ENCODE results near the gene TTC36.
"Not testable (repeated sequence)": the region's sequence is repeated elsewhere in the genome, so short reads cannot be mapped to it uniquely, and the experiment has no call there.

The TTC36 gene

DNA sequence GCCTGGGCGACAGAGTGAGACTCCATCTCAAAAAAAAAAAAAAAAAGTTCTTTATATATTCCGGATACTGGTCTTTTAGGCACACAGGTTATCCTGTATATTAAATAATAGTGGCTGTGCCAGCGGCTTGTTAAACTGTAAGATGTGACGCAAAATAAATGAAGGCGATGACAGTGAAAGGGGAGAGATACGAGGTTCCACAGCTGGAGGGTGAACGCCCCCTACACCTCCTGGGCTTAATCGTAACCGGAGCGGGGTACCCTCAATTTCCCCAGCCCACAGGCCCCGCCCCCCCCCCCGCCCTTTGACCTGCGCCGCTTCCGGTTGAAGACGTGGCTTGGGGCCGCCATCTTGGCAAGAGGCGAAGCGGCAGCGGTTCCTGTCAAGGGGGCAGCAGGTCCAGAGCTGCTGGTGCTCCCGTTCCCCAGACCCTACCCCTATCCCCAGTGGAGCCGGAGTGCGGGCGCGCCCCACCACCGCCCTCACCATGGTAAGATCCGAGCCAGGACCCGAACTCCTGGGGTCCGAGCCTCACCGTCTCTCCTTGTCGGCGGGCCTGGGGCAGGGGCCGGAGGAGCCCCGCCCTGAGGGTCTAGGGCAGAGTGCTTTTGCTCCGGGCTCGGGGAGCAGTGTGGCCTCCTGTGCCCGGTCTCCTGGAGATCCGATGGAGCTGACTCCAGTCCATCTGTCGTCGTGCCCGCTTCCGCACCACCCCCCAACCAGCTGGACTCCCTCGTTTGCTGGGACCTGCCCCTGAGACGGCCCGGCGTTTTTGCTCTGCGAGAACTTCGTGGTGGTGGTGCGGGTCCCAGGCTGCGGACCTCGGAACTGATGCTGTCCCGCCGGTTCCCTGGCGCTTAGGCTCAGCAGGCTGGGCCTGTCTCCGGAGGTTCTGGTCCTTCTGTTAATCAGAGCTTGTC is 45.0 kb downstream of the TTC36 start, which contains the start of gene ARCN1:
Gene ARCN1 (plus strand): TSS at position 349 of the 920 bp plus-strand sequence. CDS start 139 bp downstream, at position 488.
- Histone ChIP-seq H3K9me3 (ENCODE audit: control insufficient read depth, low read length) (no peaks in the 10 kb centered on the region), H3K36me3 (ENCODE audit: control insufficient read depth, insufficient read depth, low read length) (no peaks in the 10 kb centered on the region), H3K27me3 (replicated peaks; ENCODE audit: control insufficient read depth, insufficient read depth, low read length, poor library complexity, severe bottlenecking) (no peaks in the 10 kb centered on the region), H3K4me1 (ENCODE audit: control insufficient read depth, insufficient read depth, low read length, poor library complexity, severe bottlenecking) (peaks cover 16% of the 10 kb centered on the region), H3K4me3 (ENCODE audit: insufficient read depth, low read depth, low read length, poor library complexity, severe bottlenecking) (peak within 1 kb of the TSS; percentile 98), H3K27ac (ENCODE audit: insufficient read depth, low read length, poor library complexity, severe bottlenecking) (peak within 1 kb of the TSS; percentile 99)
- peak; percentile 64 to 74 (median 72) for DNase-seq

DNA sequence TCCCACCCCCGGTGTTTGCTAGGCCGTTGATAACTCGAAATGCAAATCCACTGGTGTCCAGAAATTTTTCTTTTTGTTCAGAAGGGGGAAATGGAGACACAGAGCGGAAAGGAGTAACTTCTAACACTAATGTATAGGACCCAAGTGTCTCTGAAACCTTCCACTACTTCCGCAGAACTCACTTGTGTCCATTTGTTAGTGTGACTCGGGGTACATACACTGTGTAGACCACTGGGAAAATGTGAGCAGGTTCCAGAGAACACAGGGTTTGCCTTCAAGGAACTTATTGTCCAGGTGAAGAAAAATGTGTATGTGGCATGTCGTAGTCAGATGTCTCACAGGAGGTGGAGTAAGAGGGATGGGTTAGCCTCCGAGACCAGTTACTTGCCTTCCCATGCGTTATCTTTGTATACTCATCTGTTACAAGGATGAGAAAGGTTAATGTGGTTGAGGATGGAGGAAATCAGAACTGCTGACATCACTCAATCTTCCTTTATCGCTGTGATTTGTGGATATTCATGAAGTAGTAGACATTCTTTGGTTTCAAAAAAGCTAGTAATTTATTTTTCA is 45.8 kb downstream of the TTC36 start:
- Histone ChIP-seq H3K9me3 (ENCODE audit: control insufficient read depth, low read length) (no peaks in the 10 kb centered on the region), H3K4me3 (ENCODE audit: insufficient read depth, low read depth, low read length, poor library complexity, severe bottlenecking) (peak overlapping the region; percentile 98), H3K27ac (ENCODE audit: insufficient read depth, low read length, poor library complexity, severe bottlenecking) (peak overlapping the region; percentile 99), H3K36me3 (ENCODE audit: control insufficient read depth, insufficient read depth, low read length) (no peaks in the 10 kb centered on the region), H3K27me3 (replicated peaks; ENCODE audit: control insufficient read depth, insufficient read depth, low read length, poor library complexity, severe bottlenecking) (no peaks in the 10 kb centered on the region), H3K4me1 (ENCODE audit: control insufficient read depth, insufficient read depth, low read length, poor library complexity, severe bottlenecking) (peaks cover 16% of the 10 kb centered on the region)
- DNase-seq = peak in 2 of 3 donors; percentile 14 to 28

DNA sequence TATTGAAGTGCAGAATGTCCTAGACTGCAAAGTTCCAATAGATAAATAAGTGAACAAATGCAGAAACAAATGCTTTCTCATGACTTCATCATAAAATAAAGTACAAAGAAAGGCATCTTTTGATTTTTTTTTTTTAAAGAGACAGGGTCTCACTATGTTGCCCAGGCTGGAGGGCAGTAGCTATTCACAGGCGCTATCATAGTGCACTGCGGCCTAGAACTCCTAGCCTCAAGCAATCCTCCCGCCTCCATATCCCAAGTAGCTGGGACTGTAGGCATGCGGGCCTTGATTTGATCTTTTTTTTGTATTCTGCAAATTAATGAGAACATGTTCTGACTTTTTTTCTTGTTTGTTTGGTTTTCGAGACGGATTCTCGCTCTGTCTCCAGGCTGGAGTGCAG is 47.4 kb downstream of the TTC36 start:
- Histone ChIP-seq H3K4me3 (ENCODE audit: insufficient read depth, low read depth, low read length, poor library complexity, severe bottlenecking) (no peak overlapping the region), H3K36me3 (ENCODE audit: control insufficient read depth, insufficient read depth, low read length) (no peaks in the 10 kb centered on the region)

DNA sequence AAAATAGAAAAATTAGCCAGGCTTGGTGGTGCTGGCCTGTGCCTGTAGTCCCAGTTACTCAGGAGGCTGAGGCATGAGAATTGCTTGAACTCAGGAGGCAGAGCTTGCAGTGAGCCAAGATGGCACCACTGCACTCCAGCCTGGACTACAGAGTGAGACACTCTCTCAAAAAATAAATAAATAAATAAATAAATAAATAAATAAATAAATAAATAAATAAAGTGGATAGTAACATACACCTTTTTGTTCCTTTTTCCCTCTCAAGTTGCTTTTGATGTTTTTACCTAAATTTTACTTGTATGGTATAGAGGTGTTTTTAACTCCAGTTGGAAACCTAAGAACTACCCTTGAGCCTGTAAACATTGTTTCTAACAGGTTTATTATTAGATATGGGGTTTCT is 50.7 kb downstream of the TTC36 start:
- Histone ChIP-seq H3K4me1 (ENCODE audit: control insufficient read depth, insufficient read depth, low read length, poor library complexity, severe bottlenecking) (peaks cover 23% of the 10 kb centered on the region), H3K36me3 (ENCODE audit: control insufficient read depth, insufficient read depth, low read length) (peaks cover 19% of the 10 kb centered on the region)
- not testable (repeated sequence) for H3K9me3 ChIP-seq (ENCODE audit: control insufficient read depth, low read length); H3K4me3 ChIP-seq (ENCODE audit: insufficient read depth, low read depth, low read length, poor library complexity, severe bottlenecking); H3K27me3 ChIP-seq (replicated peaks; ENCODE audit: control insufficient read depth, insufficient read depth, low read length, poor library complexity, severe bottlenecking); H3K27ac ChIP-seq (ENCODE audit: insufficient read depth, low read length, poor library complexity, severe bottlenecking); DNase-seq

More for the DNA sequence above, 47.4 kb downstream of the TTC36 start:
- Histone ChIP-seq H3K27ac (ENCODE audit: insufficient read depth, low read length, poor library complexity, severe bottlenecking) (no peak overlapping the region), H3K27me3 (replicated peaks; ENCODE audit: control insufficient read depth, insufficient read depth, low read length, poor library complexity, severe bottlenecking) (no peaks in the 10 kb centered on the region), H3K9me3 (ENCODE audit: control insufficient read depth, low read length) (no peaks in the 10 kb centered on the region), H3K4me1 (ENCODE audit: control insufficient read depth, insufficient read depth, low read length, poor library complexity, severe bottlenecking) (peaks cover 23% of the 10 kb centered on the region)
- no peak for DNase-seq
